AG04449 (cell line): ENCODE measurements around the gene SAMD9.
"Not testable (repeated sequence)": the region's sequence is repeated elsewhere in the genome, so short reads cannot be mapped to it uniquely, and the experiment has no call there.

Experiments used
- CTCF ChIA-PET: fragments of 350-600 bp; formaldehyde crosslinking; extraction: SDS; loops from one replicate; lab custom pipeline; 2021; ENCODE audit warnings: antibody characterized with exemption; lab: Yijun Ruan, JAX
- POLR2A ChIA-PET: fragments of 400-600, 350-600 bp; formaldehyde crosslinking; extraction: SDS; loops from one replicate; lab custom pipeline; 2020; ENCODE audit warnings: antibody characterized with exemption, inconsistent platforms; lab: Yijun Ruan, JAX
- DNase-seq: peaks from one replicate; pipeline ENCODE4 v3.0.0-alpha.2; 2010; ENCODE audit warnings: low read depth, low spot score
- H3K4me3 ChIP-seq: 2 replicates; pipeline ENCODE4 v1.5.1; 2011; ENCODE audit warnings: low read depth, mild to moderate bottlenecking, control low read depth, low read length
- CTCF ChIP-seq: IDR thresholded peaks from one replicate; pipeline ENCODE4 v1.5.1; 2011; ENCODE audit warnings: mild to moderate bottlenecking, moderate library complexity, low read length, control low read depth, inconsistent platforms; ENCODE audit not compliant: insufficient read depth; ENCODE audit errors: missing control alignments

Gene SAMD9

GRCh38 chr7:93132216-93132615 is 14.4 kb upstream of the SAMD9 start:
- ChIA-PET CTCF (no interaction called here), POLR2A (no interaction called here)
- no peak overlapping the region for H3K4me3 ChIP-seq
- no peak for DNase-seq
- no peak for TF ChIP-seq CTCF

- POLR2A ChIA-PET, CTCF ChIA-PET, DNase-seq, H3K4me3 ChIP-seq: not testable (repeated sequence)
These were observed 9.2 kb upstream of the SAMD9 start for GRCh38 chr7:93126954-93127353.

GRCh38 chr7:93123532-93123931 is 5.8 kb upstream of the SAMD9 start:
- POLR2A ChIA-PET, H3K4me3 ChIP-seq, CTCF ChIA-PET, DNase-seq: not testable (repeated sequence)

- ChIA-PET POLR2A (no interaction called here), CTCF (no interaction called here)
- no peak overlapping the region for H3K4me3 ChIP-seq
- no peak for TF ChIP-seq CTCF
- DNase-seq: no peak
These were observed 3.1 kb upstream of the SAMD9 start for GRCh38 chr7:93120592-93121549.

- no peak for TF ChIP-seq CTCF
- peak; percentile 23 for DNase-seq
- H3K4me3 ChIP-seq: no peak overlapping the region
- ChIA-PET CTCF (no interaction called here), POLR2A (no interaction called here)
These were observed 1.6 kb upstream of the SAMD9 start for GRCh38 chr7:93119191-93119905.

GRCh38 chr7:93117327-93117726 is 452 bp downstream of the SAMD9 start:
- no peak for DNase-seq
- ChIA-PET POLR2A (interaction anchor here (0.7 kb wide), 1 partner anchor 168 kb away, joined by 3 read pairs; no protein-coding TSS in a partner anchor), CTCF (interaction anchor here (1.0 to 1.6 kb wide), 3 partner anchors 18 to 112 kb away, joined by 3 read pairs; no protein-coding TSS in a partner anchor)
- H3K4me3 ChIP-seq: peak overlapping the region; percentile 46
- TF ChIP-seq CTCF: no peak

- TF ChIP-seq CTCF: no peak
- 0 out of 2 replicates have a peak overlapping the region, but pooled peaks have one; percentile 4 for H3K4me3 ChIP-seq
- DNase-seq: no peak
- ChIA-PET POLR2A (no interaction called here), CTCF (no interaction called here)
These were observed 2.0 kb downstream of the SAMD9 start for GRCh38 chr7:93115796-93116195.
